ENCODE data around the gene AP4M1.
A peak's percentile ranks its signal among the peaks of the same experiment; 100 is the strongest.

Gene AP4M1

DNA sequence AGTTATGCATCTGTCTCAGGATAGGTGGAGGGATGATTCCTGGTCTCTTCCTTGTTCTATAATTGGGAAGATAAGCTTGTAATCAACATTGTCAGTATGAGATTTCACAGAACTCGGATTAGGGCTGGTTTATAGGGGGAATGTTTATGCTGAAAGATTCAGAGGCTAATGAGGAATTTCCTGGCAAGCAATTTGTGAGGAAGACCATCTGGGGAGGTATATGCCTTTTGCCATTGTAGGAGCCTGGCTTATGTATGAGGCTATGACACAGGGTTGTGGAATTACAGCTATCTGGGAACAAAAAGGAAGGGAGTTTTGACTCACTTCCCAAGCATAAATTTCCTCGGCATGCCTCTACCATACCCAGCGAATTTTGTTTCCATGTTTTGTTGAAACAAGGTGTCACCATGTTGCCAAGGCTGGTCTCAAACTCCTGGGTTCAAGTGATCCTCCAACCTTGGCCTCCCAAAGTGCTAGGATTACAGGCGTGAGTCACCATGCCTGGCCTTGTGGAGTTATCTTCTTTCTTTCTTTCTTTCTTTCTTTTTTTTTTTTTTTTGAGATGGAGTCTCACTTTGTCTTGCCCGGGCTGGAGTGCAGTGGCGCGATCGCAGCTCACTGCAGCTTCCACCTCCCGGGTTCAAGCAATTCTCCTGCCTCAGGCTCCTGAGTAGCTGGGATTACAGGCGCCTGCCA is 14.2 kb upstream of the AP4M1 start:
- DNase-seq = no peak

DNA sequence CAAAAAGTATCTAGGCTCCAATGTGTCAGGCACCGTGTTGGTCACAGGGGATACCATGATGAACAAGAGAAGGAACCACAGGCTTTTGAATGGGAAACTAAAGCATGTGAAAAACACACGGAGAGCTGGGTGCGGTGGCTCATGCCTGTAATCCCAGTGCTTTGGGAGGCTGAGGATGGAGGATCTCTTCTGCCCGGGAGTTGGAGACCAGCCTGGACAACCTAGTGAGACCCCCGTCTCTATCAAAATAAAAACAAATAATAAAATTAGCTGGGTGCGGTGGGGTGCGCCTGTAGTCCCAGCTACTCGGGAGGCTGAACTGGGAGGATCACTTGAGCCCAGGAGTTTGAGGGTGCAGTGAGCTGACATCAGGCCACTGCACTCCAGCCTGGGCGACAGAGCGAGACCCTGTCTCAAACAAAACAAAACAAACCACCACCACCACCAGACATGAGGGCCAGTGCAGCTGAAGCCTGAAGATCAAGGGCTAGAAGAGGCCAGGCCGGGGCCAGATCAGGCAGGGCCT is 13.3 kb upstream of the AP4M1 start:
- DNase-seq = no peak

DNA sequence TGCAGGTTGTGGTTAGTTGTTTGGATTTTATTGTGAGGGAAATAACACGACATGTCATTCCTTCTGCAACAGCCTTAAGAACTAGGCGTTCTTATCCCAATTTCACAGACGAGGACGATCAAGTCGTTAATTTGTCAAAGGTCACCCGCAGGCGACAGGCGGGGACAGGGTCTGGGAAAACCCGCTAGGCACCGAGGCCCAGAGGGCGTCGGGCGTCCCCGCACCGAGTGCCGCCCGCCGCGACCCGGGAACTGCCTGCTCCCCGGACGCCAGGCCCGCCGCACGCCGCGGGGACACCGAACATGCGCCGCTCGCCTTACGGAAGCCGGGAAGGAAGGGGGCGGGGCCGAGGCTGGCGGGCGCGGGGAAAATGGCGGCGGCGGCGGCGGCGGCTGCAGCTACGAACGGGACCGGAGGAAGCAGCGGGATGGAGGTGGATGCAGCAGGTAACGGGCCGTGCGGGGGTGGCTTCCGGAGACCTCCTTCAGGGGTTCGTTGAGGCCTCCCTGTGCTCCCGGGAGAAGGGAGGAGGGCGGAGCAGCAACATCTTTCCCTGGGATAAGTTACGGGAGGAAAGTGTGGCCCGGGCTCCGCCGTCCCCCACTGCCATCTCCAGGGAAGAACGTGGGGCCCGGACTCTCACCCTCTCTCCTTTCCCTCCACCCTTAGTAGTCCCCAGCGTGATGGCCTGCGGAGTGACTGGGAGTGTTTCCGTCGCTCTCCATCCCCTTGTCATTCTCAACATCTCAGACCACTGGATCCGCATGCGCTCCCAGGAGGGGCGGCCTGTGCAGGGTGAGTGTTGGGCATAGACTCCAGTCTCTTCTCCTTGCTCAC is 12.6 kb upstream of the AP4M1 start, which contains the start of gene COPS6:
COPS6 (plus strand) TSS at position 349 of the 837 bp plus-strand sequence; CDS start at position 371, 22 bp downstream.
- no peak for DNase-seq

DNA sequence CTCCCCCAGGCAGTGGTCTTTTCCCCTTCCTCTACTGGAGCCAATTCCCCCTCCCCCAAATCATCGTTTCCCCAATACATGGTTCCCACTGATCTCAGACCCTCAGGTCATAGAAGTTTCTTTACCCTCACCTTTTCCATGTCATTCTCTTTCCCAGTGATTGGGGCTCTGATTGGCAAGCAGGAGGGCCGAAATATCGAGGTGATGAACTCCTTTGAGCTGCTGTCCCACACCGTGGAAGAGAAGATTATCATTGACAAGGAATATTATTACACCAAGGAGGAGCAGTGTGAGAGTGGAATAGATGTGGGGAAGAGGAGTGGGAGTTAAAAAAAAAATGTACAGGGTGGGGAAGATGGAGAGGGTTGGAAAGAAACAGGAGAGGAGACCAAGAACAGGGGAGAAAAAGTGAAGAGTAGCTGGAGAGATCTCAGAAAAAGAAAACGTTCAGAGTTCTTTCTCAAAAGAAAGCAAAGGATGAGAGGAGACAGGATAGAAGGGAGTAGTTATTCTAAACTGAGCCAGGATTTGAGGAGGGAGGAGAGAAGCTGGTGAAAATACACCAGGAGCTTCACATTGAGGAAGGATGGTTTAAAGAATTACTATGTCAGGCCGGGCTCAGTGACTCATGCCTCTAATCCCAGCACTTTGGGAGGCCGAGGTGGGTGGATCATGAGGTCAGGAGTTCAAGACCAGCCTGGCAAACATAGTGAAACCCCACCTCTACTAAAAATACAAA is 11.8 kb upstream of the AP4M1 start:
- no peak for DNase-seq

DNA sequence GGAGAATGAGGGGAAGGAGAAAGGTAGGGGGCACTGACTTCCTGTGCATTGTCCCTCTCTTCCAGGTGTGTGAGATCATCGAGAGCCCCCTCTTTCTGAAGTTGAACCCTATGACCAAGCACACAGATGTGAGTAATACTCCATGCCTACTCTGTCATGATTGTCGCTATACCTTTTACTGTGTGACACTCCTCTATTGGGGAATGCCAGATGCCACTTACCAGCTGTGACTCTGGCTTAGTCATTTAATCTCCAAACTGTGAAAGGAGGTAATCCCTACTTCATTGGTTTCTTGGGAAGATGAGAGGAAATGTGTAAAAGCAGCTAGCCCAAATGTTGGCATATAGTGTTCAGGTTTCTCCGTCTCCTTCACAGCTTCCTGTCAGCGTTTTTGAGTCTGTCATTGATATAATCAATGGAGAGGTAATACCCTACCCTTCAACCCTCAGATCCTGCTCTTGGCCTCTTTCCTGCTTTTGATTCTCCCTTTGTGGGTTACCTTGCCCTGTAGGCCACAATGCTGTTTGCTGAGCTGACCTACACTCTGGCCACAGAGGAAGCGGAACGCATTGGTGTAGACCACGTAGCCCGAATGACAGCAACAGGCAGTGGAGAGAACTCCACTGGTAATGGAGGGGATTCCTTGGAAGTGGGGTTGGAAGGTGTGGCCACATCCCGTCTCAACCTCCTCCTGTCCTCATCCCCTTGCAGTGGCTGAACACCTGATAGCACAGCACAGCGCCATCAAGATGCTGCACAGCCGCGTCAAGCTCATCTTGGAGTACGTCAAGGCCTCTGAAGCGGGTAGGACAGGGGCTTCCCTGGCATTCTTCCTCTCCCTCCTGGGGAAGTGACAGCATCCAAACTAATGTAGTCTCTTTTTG is 10.7 kb upstream of the AP4M1 start:
- DNase-seq = peak; percentile 65

DNA sequence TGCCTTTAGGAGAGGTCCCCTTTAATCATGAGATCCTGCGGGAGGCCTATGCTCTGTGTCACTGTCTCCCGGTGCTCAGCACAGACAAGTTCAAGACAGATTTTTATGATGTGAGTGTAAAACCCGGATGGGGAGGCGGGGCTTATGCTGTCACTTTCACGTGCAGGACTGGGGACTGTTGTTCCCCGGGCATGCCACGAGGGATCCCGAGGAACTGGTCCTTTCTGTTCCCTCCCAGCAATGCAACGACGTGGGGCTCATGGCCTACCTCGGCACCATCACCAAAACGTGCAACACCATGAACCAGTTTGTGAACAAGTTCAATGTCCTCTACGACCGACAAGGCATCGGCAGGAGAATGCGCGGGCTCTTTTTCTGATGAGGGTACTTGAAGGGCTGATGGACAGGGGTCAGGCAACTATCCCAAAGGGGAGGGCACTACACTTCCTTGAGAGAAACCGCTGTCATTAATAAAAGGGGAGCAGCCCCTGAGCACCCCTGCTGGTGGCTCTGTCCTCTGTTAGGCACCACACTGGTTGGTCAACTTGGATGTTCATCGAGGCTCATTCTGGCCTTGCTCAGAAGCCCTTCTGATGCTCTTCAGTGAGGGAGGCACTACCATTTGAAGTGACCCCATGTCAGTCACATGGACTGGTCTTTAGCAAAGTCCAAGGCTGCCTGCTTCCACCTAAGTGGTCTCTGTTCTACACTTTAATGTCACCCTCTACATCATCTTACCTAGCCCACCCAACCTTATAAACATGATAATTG is 9.8 kb upstream of the AP4M1 start:
- no peak for DNase-seq

DNA sequence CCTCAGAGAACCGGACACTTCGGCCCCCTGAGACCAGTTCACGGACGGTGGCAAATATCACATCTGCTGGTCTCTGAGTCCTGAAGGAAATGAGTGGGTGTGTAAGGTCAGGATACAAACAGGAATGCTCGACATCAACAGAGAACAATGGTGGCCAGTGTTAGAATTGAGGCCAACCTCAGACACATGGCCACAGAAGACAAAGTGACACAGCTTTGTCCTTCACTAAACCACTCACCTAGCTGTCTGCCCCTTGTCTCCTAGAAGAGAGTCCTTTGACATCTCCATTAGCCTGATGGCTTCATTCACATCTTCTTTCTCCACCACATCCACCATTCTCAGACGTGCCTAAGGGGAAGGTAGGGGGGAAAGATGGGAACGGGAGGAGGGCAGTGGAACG is 8.4 kb upstream of the AP4M1 start:
- DNase-seq = no peak

DNA sequence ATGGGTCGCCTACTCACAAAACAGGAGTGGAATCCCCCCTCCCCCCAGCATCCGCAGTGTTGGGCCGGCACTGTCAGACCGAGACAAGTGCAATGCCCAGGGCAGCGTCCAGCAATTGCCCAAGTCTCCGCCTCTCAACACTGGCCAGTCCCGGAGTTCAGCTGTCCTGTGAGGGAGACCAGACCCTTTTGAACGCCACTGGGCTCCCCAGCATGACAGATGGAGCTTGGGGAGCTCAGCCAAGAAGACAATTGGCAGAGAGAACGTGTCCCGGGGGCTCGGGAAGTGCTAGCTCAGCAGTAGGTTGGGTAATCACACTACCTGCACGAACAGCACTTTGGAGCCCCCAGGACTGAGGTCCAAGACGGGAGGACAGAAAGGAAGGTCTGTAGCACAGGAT is 7.9 kb upstream of the AP4M1 start:
- DNase-seq = no peak

DNA sequence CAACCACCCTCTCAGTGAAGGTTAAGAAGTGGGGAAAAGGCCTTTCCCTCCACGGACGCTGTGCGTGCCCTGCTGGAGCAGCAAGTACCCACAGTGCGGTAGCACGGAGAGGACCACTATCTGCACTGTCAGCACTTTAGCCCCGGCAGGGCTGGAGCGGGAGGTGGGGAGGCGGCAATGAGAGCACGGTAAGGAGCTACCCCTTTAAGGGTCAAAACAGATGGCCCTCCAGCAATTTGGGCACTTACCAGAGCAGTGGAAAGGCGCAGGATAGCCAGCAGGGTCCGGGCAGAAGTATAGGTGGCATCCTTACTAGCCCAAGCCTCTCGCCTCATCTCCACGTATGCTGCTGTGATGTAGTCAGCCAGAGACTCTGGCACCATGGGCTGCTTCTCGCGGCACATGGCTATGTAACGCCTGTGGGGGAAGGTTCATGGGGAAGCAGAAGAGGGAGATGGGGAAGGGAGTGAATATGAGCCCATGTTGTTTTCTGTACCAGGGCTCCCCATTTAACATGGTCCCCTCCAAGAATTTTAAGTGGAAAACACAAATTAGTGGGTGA is 7.4 kb upstream of the AP4M1 start:
- DNase-seq = no peak

DNA sequence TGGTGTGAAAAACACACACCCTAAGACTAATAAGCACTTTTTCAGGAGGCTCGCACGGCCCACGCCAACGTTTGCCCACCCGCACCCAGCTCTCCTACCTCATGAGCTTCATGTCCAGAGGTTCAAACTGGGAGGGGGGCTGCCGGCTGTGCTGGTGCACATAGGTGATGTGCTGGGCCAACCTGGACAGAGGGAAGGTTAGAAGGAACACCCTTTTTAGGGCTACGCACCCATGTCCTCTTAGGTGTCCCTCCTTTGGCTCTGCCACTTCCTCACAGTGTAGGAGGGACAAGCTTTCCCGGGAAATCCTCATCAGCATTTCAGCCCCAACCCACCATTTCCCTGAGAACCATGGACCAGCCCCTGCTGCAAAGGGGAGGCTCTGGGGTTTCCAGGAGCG is 6.2 kb upstream of the AP4M1 start:
- DNase-seq = no peak

DNA sequence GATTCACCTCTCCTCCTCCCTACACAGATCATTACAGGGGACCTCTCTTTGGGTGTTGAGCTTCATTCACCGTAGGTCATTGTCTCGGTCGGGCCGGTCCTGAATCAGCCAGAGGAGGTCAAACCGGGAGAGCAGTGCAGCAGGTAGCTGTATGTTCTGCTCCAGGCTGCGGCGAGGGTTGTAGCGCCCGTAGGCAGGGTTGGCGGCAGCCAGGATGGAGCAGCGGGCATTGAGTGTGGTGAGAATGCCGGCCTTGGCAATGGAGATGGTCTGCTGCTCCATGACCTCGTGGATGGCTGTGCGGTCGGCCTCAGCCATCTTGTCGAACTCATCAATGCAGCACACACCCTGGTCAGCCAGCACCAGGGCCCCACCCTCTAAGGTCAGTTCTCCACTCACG is 5.7 kb upstream of the AP4M1 start:
- DNase-seq = no peak

DNA sequence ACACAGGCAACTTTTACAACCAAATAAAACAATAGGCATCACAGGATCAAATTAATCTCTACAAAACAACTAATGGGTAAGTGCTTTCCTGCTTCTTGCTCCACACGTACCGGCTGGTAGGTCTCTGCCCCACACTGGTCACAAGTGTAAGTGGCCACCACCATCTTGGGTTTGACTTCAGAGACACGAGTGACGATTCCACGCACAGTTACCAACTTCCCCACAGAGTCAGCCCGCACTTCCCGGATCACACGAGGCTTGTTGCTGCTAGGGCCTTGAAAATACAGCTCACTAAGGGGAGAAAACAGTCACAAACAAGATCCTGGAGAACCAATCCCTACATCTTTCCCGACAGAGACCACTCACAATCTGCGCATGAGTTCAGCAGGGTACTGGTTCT is 2.5 kb upstream of the AP4M1 start:
- no peak for DNase-seq

DNA sequence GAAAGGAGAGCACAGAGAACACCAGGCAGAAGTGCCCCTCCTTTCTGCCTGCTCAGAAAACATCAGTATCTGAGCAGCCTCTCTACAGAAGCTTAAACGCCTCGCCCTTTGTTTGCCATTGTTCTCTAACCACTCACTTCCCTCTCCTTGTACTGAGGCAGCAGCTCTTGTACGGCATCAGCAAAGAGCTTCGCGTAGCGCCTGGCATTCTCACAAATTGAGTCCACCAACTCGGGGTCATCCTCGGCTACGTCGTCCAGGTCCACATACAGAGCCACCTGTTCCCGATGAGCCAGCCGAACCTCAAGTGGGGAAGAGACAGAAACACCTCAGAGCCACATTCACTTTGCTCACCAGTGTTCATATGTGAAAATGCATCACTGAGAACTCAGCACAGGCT is 2.0 kb upstream of the AP4M1 start:
- no peak for DNase-seq

DNA sequence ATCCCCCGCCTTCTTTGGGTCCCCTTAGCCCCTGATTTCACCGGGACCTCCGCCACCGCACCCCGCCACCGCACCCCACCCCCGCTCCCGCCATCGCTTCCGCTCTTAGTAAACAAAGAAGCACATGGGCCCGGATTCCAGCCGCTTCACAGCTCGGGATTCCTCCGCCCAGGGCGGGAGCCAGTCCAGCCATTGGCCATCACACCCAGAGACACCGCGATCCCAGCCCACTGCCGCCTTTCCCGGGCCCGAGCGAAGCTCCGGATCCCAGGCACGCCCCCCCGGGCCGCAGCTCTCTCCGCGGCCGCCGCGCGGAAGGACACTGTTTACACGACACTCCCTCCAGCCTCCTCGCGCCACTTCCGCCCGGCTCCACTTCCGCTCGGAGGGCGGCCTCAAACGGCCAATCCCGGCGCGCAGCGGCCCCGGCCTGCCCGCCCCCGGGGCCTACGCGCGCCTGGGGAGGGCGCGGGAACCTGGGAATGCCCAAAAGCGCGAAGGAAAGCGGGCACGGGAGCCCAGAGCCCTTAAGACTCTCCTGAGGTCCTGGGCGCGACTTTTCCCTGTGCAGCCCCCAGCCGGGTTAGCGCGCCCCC is 925 bp upstream of the AP4M1 start:
- DNase-seq = peak; percentile 54

DNA sequence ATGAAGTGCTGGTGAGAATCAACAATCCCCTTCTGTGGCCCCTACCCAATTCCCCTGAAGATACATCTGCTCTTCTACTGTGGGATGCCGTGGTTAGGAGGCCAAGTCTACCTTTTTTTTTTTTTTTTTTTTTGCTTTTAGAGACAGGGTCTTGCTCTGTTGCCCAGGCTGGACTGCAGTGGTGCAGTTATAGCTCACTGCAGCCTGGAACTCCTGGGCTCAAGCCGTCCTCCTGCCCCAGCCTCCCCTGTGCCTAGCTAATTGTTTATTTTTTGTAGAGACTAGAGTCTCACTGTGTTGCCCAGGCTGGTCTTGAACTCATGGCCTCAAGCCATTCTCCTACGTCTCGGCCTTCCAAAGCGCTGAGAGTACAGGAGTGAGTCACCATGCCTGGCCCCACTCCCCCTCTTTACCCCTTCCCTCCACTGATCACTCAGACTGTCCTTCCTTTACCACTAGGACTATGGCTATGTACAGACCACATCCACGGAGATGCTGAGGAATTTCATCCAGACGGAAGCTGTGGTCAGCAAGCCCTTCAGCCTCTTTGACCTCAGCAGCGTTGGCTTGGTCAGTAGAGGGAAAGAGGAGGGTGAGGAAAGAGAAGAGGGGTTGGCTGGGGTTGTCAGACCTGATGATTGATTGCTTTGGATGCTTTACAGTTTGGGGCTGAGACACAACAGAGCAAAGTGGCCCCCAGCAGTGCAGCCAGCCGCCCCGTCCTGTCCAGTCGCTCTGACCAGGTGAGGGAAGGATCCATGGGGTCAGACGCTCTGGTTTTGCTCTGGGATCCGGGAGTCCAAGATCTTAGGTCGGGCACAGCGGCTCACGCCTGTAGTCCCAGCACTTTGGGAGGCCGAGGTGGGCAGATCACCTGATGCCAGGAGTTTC is 1.8 kb downstream of the AP4M1 start:
- no peak for DNase-seq

DNA sequence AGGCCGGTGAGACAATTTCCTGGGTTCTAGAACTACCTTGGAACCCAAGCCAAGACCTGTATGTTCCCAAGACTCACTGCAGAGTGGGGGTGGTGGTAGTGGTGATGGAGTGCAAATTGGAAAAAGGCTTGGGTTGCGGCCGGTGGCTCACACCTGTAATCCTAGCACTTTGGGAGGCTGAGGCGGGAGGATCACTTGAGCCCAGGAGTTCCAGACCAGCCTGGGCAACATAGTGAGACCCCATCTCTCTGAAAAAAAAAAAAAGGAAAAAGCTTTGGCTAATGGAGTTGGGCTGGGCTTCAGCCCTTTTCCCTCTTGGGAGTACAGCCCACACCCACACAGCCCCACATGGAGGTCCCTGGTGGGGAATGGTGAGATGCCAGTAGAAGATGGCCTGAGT is 4.1 kb downstream of the AP4M1 start:
- DNase-seq = no peak

DNA sequence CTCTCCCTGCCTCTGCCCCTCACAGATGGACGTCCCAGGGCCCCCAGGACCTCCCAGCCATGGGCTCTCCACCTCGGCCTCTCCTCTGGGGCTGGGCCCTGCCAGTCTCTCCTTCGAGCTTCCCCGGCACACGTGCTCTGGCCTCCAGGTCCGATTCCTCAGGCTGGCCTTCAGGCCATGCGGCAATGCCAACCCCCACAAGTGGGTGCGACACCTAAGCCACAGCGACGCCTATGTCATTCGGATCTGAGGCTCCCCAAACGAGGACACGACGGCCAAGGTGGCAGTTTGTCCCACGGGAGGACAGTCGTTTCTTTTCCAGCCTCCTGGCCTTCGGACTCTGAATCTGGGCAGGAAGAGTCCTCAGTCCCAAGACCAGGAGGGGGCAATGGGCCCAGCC is 5.2 kb downstream of the AP4M1 start:
- DNase-seq = no peak

DNA sequence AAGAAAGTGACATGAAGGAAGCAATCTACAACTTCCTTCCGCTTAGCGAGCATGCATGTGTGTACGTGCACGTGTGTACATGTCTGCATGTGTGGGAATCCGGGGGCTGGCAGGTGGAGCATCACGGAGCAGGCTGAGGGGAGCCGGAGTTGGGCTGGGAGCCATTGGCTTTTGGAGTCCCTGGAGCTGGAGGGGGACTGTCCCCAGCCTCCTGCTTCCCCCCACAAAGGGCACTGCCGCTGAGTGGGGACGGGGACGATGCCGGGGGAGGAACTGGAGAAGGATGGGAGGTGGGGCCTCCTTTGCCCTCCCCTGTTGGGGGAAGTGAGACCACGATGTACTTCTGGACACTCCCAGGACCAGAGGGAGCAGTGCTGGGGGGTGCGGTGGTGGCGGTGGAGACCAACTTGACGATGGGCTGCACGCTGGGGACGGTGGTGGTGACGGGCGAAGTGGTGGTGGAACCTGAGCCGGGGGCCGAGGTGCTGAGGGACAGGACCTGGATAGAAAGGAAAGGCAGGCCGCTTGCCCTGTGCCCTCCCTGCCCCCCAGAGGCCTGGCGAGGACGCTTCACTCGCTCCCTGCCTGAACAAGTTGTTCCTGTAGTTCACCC is 5.8 kb downstream of the AP4M1 start:
- DNase-seq = no peak

DNA sequence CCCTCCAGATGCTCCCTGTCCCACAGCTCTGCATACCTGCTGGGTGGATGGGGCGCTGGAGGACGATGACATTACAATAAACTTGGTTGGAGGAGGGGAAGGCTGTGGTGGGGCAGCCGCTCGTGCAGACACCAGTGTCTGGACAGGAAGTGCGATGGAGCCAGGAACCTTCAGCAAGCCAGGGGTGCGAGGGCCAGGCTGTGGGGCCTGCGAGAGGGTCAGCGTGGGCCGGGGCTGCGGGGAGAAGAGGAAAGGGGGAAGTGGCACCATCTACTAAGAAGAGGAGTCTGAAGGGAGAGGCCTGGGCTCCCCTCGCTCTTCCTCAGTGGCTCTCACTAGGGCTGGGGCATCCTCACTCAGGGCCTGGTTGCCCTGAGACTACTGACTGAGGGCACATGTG is 6.4 kb downstream of the AP4M1 start:
- DNase-seq = no peak

Measured in NCI-H524 treated with DMSO at 0.1 percent for 48 hours (cell line).